ENCODE data around the gene NPBWR2. TPM values are rescaled to one million over a fixed set of nuclear protein-coding genes. Genes with fewer than 3 reads are reported as not detected.

NPBWR2 gene
- total RNA-seq, 1 experiment from 2014 or later, result not detected

- no peaks in the 10 kb centered on the region for H3K36me3 ChIP-seq (replicated peaks; ENCODE audit: control insufficient read depth, insufficient read depth, low read length)
- no peak for DNase-seq
- H3K4me3 ChIP-seq (ENCODE audit: insufficient read depth, low read depth, low read length), result peak overlapping the region; percentile 89; the same call in 1 of the 2 replicates
- H3K27me3 ChIP-seq (ENCODE audit: control insufficient read depth, insufficient read depth, low read length), result no peaks in the 10 kb centered on the region
These were observed 43.1 kb downstream of the NPBWR2 start for GRCh38 chr20:64064145-64064698.

DNA sequence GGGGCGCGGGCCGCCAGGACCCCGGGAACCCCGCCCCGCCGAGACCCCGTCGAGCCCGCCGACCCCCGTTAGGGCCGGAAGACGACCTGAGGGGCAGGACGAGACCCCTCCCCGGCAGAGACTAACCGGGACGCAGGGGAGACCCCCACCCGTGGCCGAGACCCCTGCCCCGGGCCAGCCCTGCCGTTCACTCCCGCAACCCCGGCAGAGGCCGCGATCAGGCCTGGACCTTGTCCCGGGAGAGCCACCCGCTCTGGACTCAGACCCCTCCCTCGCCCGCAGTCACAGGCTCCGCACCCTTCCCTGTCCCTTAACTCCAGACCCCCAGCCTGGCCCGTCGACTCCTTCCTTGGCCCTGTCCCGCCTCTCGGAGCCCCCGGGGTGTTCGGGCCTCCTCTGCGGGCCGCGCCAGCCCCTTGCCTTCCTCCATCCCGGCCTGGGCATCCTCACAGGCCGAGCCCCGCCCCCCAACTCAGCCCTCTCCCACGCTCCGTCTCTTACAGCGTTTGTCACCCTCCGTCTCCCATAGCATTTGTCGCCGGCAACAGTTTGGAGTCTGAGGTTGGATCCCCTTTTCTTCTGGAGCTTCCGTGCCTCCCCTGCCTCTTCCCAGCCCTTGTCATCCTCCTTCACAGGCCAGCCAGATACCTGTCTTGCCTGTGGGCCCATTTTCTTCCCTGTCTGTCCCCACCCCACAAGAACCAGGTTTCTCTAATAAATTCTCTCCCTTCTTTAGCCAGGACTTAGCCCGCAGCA lies 43.8 kb downstream of the NPBWR2 start:
- peak overlapping the region; percentile 89 for H3K4me3 ChIP-seq (ENCODE audit: insufficient read depth, low read depth, low read length)
- no peaks in the 10 kb centered on the region for H3K36me3 ChIP-seq (replicated peaks; ENCODE audit: control insufficient read depth, insufficient read depth, low read length)
- no peaks in the 10 kb centered on the region for H3K27me3 ChIP-seq (ENCODE audit: control insufficient read depth, insufficient read depth, low read length)
- DNase-seq, result peak; percentile 89

GRCh38 chr20:64062596-64063388 lies 44.6 kb downstream of the NPBWR2 start, which contains the start of gene TCEA2:
TSS of gene TCEA2 (plus strand) at chr20:64063198. CDS start at chr20:64063313, 115 bp downstream.
- DNase-seq, result peak; percentile 99
- peak within 1 kb of the TSS; percentile 89 for H3K4me3 ChIP-seq (ENCODE audit: insufficient read depth, low read depth, low read length)
- H3K36me3 ChIP-seq (replicated peaks; ENCODE audit: control insufficient read depth, insufficient read depth, low read length), result no peaks in the 10 kb centered on the region
- no peaks in the 10 kb centered on the region for H3K27me3 ChIP-seq (ENCODE audit: control insufficient read depth, insufficient read depth, low read length)

GRCh38 chr20:64062276-64062595 lies 45.1 kb downstream of the NPBWR2 start:
- Histone ChIP-seq H3K36me3 (replicated peaks; ENCODE audit: control insufficient read depth, insufficient read depth, low read length) (no peaks in the 10 kb centered on the region), H3K27me3 (ENCODE audit: control insufficient read depth, insufficient read depth, low read length) (no peaks in the 10 kb centered on the region), H3K4me3 (ENCODE audit: insufficient read depth, low read depth, low read length) (peak overlapping the region; percentile 89)
- DNase-seq, result no peak

DNA sequence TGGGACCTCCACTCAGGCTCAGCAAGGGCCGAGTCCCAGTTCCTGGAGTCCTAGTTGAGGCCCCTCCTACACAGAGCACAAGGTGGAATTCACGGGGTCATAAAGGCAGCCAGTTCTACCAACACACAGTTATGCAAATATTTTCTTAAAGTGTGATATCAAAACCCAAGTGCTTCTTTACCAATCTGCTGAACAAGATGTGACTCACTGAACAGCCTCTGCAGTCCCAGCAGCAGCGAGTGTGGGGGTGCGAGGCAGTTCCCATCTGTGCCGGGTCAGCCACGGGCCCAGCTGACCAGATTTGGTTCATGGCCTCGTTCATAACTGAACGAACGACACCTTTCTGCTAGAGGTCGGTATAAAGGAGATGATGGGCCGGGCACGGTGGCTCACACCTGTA lies 48.8 kb downstream of the NPBWR2 start:
- H3K36me3 ChIP-seq (replicated peaks; ENCODE audit: control insufficient read depth, insufficient read depth, low read length), result no peaks in the 10 kb centered on the region
- no peak for DNase-seq
- H3K4me3 ChIP-seq (ENCODE audit: insufficient read depth, low read depth, low read length), result no peak overlapping the region

DNA sequence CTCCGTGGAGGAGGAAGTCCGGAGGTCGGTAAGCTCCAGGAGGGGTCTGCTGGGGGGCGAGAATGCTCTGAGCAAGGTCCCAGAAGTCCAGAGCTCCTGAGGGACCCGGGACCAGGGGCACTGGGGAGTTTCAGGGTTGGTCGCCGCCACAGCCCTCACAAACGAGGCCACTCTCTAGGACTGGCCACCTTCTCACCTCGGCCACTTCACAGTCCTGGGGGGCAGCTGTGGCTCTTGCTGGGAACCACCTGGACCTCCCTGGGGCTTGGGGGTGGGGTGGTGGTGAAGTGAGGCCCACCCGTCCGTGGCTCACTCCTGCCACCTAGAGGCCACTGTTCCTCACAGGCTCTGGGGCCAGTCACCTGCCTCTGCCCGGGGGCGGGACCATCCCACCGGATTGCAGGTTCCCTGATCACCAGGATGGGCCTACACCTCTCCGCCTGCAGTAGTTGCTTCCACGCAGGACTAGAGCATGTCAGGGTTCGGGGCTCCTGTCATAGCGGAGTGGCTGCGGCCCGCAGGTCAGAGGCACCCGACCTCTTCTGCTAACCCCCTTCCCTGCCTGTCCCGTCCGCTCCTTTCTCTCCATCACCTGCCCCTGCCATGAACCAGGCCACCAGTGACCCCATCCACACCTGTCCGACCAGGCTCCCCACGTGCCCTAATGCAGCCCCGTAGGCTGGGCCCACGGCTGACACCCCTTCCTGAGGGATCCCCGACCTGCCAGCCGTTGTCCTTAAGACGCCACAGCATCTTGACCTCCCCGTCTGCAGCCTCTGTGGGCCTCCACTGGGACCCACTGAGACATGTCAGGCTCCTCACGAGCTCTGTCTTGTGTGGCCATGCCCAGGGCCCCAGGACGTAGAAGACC lies 49.5 kb downstream of the NPBWR2 start:
- peak; percentile 99 for DNase-seq
- Histone ChIP-seq H3K4me3 (ENCODE audit: insufficient read depth, low read depth, low read length) (peak overlapping the region; percentile 12; the same call in 1 of the 2 replicates), H3K36me3 (replicated peaks; ENCODE audit: control insufficient read depth, insufficient read depth, low read length) (no peaks in the 10 kb centered on the region), H3K27me3 (ENCODE audit: control insufficient read depth, insufficient read depth, low read length) (no peaks in the 10 kb centered on the region; the same call in 1 of the 2 replicates)

More for the DNA sequence above, 48.8 kb downstream of the NPBWR2 start:
- H3K27me3 ChIP-seq (ENCODE audit: control insufficient read depth, insufficient read depth, low read length), result no peaks in the 10 kb centered on the region; the same call in 1 of the 2 replicates

- H3K36me3 ChIP-seq (replicated peaks; ENCODE audit: control insufficient read depth, insufficient read depth, low read length), result no peaks in the 10 kb centered on the region
- H3K4me3 ChIP-seq (ENCODE audit: insufficient read depth, low read depth, low read length), result peak overlapping the region; percentile 12; the same call in 1 of the 2 replicates
- DNase-seq, result peak; percentile 81
- H3K27me3 ChIP-seq (ENCODE audit: control insufficient read depth, insufficient read depth, low read length), result no peaks in the 10 kb centered on the region; the same call in 1 of the 2 replicates
These were observed 50.3 kb downstream of the NPBWR2 start for GRCh38 chr20:64056889-64057627.

GRCh38 chr20:64056639-64056888 lies 50.8 kb downstream of the NPBWR2 start:
- no peaks in the 10 kb centered on the region; the same call in 1 of the 2 replicates for H3K27me3 ChIP-seq (ENCODE audit: control insufficient read depth, insufficient read depth, low read length)

GRCh38 chr20:64055893-64056638 lies 51.3 kb downstream of the NPBWR2 start:
- no peaks in the 10 kb centered on the region for H3K36me3 ChIP-seq (replicated peaks; ENCODE audit: control insufficient read depth, insufficient read depth, low read length)
- peaks cover 1% of the 10 kb centered on the region; the same call in 1 of the 2 replicates for H3K27me3 ChIP-seq (ENCODE audit: control insufficient read depth, insufficient read depth, low read length)
- peak; percentile 75 for DNase-seq
- H3K4me3 ChIP-seq (ENCODE audit: insufficient read depth, low read depth, low read length), result no peak overlapping the region

More at GRCh38 chr20:64056639-64056888, 50.8 kb downstream of the NPBWR2 start:
- no peak for DNase-seq
- H3K36me3 ChIP-seq (replicated peaks; ENCODE audit: control insufficient read depth, insufficient read depth, low read length), result no peaks in the 10 kb centered on the region
- H3K4me3 ChIP-seq (ENCODE audit: insufficient read depth, low read depth, low read length), result no peak overlapping the region

DNA sequence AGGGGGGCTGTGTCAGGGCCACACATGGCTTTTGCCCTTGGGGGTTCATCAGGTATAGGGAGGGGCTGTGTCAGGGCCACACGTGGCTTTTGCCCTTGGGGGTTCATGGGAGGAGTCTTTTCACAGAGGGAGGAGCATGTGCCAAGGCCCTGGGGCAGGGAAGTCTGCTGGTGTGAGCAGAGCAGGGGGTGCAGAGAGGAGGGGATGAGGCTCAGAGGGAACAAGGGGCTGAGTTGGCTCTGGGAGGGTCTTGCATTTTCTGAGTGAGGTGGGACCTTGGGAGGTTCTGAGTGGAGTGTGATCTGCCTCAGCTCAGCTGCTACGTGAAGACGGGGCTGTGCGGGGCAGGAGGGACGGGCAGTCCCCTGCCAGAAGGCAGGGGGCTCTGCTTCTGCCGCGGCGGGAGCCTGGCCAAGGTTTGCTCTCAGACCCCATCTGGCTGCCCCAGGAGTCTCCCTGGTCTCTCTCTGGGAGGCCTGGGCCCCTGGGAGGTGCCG lies 51.9 kb downstream of the NPBWR2 start:
- DNase-seq, result no peak
- Histone ChIP-seq H3K27me3 (ENCODE audit: control insufficient read depth, insufficient read depth, low read length) (peaks cover 4% of the 10 kb centered on the region), H3K36me3 (replicated peaks; ENCODE audit: control insufficient read depth, insufficient read depth, low read length) (no peaks in the 10 kb centered on the region), H3K4me3 (ENCODE audit: insufficient read depth, low read depth, low read length) (no peak overlapping the region)

GRCh38 chr20:64053841-64054661 lies 53.3 kb downstream of the NPBWR2 start:
- Histone ChIP-seq H3K4me3 (ENCODE audit: insufficient read depth, low read depth, low read length) (no peak overlapping the region), H3K36me3 (replicated peaks; ENCODE audit: control insufficient read depth, insufficient read depth, low read length) (no peaks in the 10 kb centered on the region), H3K27me3 (ENCODE audit: control insufficient read depth, insufficient read depth, low read length) (peaks cover 13% of the 10 kb centered on the region)
- peak; percentile 89 for DNase-seq

All from H7 (cell line).